ENCODE measurements around the gene SECISBP2. TPM values are rescaled to one million over a fixed set of nuclear protein-coding genes. Genes with fewer than 3 reads are reported as not detected.

Gene SECISBP2
- total and polyA plus RNA-seq, 4 donors = 14.2 to 37.7 (median 24.3) TPM

GRCh38 chr9:89404074-89404473 lies 85.8 kb downstream of the SECISBP2 start:
- Histone ChIP-seq H3K4me3 (ENCODE audit: low read depth in 1 of 3, low read length in 3 of 3) (no peak overlapping the region), H3K9ac (ENCODE audit: low read depth in 1 of 2, low read length in 2 of 2) (no peak overlapping the region), H3K4me1 (ENCODE audit: control insufficient read depth in 4 of 4, insufficient read depth in 4 of 4, low read length in 3 of 4) (peaks cover 0 to 3% (median 0%) of the 10 kb centered on the region in 4 donors), H3K27ac (ENCODE audit: low read depth in 1 of 2, low read length in 2 of 2) (no peak overlapping the region), H3K27me3 (ENCODE audit: control insufficient read depth in 4 of 4, insufficient read depth in 4 of 4, low read length in 3 of 4) (no peaks in the 10 kb centered on the region), H3K9me3 (ENCODE audit: control insufficient read depth in 4 of 4, low read length in 3 of 4) (no peaks in the 10 kb centered on the region), H3K36me3 (ENCODE audit: control insufficient read depth in 4 of 4, insufficient read depth in 3 of 4, low read depth in 1 of 4, low read length in 3 of 4) (no peaks in the 10 kb centered on the region)
- 94% methylated on average over 11 of the region's 11 CpGs for WGBS
- TF ChIP-seq, protein P1, sequence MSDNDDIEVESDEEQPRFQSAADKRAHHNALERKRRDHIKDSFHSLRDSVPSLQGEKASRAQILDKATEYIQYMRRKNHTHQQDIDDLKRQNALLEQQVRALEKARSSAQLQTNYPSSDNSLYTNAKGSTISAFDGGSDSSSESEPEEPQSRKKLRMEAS (IDR thresholded peaks at IDR 0.05) = no peak
- TF ChIP-seq FOXA1 (IDR thresholded peaks at IDR 0.05) (no peak), EGR1 (IDR thresholded peaks at IDR 0.05; ENCODE audit: low read depth in 2 of 2) (no peak), GABPA (IDR thresholded peaks at IDR 0.05 in 1 of 2, conservative IDR thresholded peaks at IDR 0.05 in 1 of 2) (no peak), SP1 (IDR thresholded peaks at IDR 0.05) (no peak), TAF1 (conservative IDR thresholded peaks at IDR 0.05) (no peak), NR2F2 (IDR thresholded peaks at IDR 0.05) (no peak), HNF4G (IDR thresholded peaks at IDR 0.05) (no peak), ZBTB33 (IDR thresholded peaks at IDR 0.05) (no peak), YY1 (IDR thresholded peaks at IDR 0.05) (no peak), RAD21 (IDR thresholded peaks at IDR 0.05) (no peak), JUND (IDR thresholded peaks at IDR 0.05) (no peak), RXRA (IDR thresholded peaks at IDR 0.05) (no peak), FOXA2 (IDR thresholded peaks at IDR 0.05) (no peak), ATF3 (IDR thresholded peaks at IDR 0.05) (no peak), HNF4A (conservative IDR thresholded peaks at IDR 0.05) (no peak)
- TF ChIP-seq, protein P2, sequence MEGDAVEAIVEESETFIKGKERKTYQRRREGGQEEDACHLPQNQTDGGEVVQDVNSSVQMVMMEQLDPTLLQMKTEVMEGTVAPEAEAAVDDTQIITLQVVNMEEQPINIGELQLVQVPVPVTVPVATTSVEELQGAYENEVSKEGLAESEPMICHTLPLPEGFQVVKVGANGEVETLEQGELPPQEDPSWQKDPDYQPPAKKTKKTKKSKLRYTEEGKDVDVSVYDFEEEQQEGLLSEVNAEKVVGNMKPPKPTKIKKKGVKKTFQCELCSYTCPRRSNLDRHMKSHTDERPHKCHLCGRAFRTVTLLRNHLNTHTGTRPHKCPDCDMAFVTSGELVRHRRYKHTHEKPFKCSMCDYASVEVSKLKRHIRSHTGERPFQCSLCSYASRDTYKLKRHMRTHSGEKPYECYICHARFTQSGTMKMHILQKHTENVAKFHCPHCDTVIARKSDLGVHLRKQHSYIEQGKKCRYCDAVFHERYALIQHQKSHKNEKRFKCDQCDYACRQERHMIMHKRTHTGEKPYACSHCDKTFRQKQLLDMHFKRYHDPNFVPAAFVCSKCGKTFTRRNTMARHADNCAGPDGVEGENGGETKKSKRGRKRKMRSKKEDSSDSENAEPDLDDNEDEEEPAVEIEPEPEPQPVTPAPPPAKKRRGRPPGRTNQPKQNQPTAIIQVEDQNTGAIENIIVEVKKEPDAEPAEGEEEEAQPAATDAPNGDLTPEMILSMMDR (IDR thresholded peaks at IDR 0.05; ENCODE audit: low read depth, low read length, missing input control) = no peak
- DNase-seq (ENCODE audit: low spot score) = no peak

- WGBS = 69% methylated on average over 11 of the region's 11 CpGs
- no peak for DNase-seq (ENCODE audit: low spot score)
- Histone ChIP-seq H3K27ac (ENCODE audit: low read depth in 1 of 2, low read length in 2 of 2) (peak overlapping the region in 1 of 2 donors; percentile 28), H3K9ac (ENCODE audit: low read depth in 1 of 2, low read length in 2 of 2) (no peak overlapping the region), H3K36me3 (ENCODE audit: control insufficient read depth in 4 of 4, insufficient read depth in 3 of 4, low read depth in 1 of 4, low read length in 3 of 4) (no peaks in the 10 kb centered on the region), H3K9me3 (ENCODE audit: control insufficient read depth in 4 of 4, low read length in 3 of 4) (no peaks in the 10 kb centered on the region), H3K4me3 (ENCODE audit: low read depth in 1 of 3, low read length in 3 of 3) (no peak overlapping the region), H3K4me1 (ENCODE audit: control insufficient read depth in 4 of 4, insufficient read depth in 4 of 4, low read length in 3 of 4) (peaks cover 0 to 3% (median 0%) of the 10 kb centered on the region in 4 donors), H3K27me3 (ENCODE audit: control insufficient read depth in 4 of 4, insufficient read depth in 4 of 4, low read length in 3 of 4) (no peaks in the 10 kb centered on the region)
- TF ChIP-seq FOXA1 (IDR thresholded peaks at IDR 0.05) (no peak), HNF4G (IDR thresholded peaks at IDR 0.05) (no peak), ATF3 (IDR thresholded peaks at IDR 0.05) (no peak), FOXA2 (IDR thresholded peaks at IDR 0.05) (no peak), RAD21 (IDR thresholded peaks at IDR 0.05) (no peak), EGR1 (IDR thresholded peaks at IDR 0.05; ENCODE audit: low read depth in 2 of 2) (no peak), YY1 (IDR thresholded peaks at IDR 0.05) (no peak), HNF4A (conservative IDR thresholded peaks at IDR 0.05) (no peak), RXRA (IDR thresholded peaks at IDR 0.05) (no peak)
- TF ChIP-seq, protein P2 (IDR thresholded peaks at IDR 0.05; ENCODE audit: low read depth, low read length, missing input control) = no peak
- TF ChIP-seq, protein P3, sequence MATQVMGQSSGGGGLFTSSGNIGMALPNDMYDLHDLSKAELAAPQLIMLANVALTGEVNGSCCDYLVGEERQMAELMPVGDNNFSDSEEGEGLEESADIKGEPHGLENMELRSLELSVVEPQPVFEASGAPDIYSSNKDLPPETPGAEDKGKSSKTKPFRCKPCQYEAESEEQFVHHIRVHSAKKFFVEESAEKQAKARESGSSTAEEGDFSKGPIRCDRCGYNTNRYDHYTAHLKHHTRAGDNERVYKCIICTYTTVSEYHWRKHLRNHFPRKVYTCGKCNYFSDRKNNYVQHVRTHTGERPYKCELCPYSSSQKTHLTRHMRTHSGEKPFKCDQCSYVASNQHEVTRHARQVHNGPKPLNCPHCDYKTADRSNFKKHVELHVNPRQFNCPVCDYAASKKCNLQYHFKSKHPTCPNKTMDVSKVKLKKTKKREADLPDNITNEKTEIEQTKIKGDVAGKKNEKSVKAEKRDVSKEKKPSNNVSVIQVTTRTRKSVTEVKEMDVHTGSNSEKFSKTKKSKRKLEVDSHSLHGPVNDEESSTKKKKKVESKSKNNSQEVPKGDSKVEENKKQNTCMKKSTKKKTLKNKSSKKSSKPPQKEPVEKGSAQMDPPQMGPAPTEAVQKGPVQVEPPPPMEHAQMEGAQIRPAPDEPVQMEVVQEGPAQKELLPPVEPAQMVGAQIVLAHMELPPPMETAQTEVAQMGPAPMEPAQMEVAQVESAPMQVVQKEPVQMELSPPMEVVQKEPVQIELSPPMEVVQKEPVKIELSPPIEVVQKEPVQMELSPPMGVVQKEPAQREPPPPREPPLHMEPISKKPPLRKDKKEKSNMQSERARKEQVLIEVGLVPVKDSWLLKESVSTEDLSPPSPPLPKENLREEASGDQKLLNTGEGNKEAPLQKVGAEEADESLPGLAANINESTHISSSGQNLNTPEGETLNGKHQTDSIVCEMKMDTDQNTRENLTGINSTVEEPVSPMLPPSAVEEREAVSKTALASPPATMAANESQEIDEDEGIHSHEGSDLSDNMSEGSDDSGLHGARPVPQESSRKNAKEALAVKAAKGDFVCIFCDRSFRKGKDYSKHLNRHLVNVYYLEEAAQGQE (IDR thresholded peaks at IDR 0.05) = no peak
These were observed 87.5 kb downstream of the SECISBP2 start for GRCh38 chr9:89405826-89406225.

Measured in liver (tissue), 9 donors.